Measurements from ENCODE around the gene SMIM38. TPM values are rescaled to one million over a fixed set of nuclear protein-coding genes. Genes with fewer than 3 reads are reported as not detected.
A peak's percentile ranks its signal among the peaks of the same experiment; 100 is the strongest.

Gene SMIM38
- total RNA-seq, 1 donor, result under 0.01 TPM

DNA sequence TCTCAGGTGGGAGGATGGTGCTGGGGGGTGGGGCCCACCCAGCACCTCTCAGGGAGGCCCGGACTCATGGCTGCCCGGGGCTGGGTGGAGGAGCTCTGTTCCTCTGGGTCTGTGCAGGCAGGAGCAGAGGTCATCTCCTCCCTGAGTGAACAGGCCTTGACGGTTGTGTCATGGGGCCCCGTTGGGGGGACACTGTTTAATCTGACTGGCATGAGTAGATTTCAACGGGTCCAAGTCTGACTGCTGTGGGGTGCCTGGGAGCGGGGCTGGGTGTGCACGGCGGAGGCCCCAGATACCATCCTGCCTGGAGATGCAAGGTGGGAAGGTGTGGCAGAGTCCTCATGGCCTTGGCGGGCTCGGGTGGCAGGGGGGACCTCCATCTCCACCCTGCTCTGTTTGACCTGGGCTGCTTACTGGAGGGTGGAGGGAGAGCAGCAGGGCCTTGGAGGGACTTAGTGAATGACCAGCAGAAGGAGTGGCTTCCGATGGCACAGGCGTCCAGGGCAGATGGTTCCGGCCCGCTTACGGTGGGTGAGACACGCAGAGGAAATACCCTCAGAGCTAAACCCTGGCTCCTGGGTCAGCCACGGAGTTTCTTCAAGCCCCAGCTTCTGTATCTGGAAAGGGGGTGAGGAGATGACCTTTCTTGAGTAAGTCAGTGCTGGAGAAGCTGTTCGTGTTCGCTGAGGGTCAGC lies 48.7 kb downstream of the SMIM38 start:
- no peak overlapping the region for H3K4me2 ChIP-seq (ENCODE audit: insufficient read depth, low read length)
- H2AFZ ChIP-seq (ENCODE audit: low read length), result no peak overlapping the region
- peaks cover 21% of the 10 kb centered on the region for H3K27me3 ChIP-seq (ENCODE audit: insufficient read depth, low read length)
- no peaks in the 10 kb centered on the region for H3K79me2 ChIP-seq (ENCODE audit: insufficient read depth, low read length)
- H3K4me3 ChIP-seq (ENCODE audit: insufficient read depth, low read length), result no peak overlapping the region
- H3K27ac ChIP-seq (ENCODE audit: low read depth, low read length), result no peak overlapping the region
- no peaks in the 10 kb centered on the region for H3K9me3 ChIP-seq (ENCODE audit: low read depth, low read length)
- H3K36me3 ChIP-seq (ENCODE audit: insufficient read depth, low read length), result no peaks in the 10 kb centered on the region
- H4K20me1 ChIP-seq (ENCODE audit: insufficient read depth, low read length), result no peaks in the 10 kb centered on the region
- TF ChIP-seq, protein P1, sequence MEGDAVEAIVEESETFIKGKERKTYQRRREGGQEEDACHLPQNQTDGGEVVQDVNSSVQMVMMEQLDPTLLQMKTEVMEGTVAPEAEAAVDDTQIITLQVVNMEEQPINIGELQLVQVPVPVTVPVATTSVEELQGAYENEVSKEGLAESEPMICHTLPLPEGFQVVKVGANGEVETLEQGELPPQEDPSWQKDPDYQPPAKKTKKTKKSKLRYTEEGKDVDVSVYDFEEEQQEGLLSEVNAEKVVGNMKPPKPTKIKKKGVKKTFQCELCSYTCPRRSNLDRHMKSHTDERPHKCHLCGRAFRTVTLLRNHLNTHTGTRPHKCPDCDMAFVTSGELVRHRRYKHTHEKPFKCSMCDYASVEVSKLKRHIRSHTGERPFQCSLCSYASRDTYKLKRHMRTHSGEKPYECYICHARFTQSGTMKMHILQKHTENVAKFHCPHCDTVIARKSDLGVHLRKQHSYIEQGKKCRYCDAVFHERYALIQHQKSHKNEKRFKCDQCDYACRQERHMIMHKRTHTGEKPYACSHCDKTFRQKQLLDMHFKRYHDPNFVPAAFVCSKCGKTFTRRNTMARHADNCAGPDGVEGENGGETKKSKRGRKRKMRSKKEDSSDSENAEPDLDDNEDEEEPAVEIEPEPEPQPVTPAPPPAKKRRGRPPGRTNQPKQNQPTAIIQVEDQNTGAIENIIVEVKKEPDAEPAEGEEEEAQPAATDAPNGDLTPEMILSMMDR (IDR thresholded peaks at IDR 0.05; ENCODE audit: extremely low read depth, low read depth, low read length), result no peak
- H3K4me1 ChIP-seq (ENCODE audit: insufficient read depth, low read length), result no peaks in the 10 kb centered on the region
- DNase-seq (ENCODE audit: insufficient read length, low spot score, missing footprints), result peak; percentile 30

DNA sequence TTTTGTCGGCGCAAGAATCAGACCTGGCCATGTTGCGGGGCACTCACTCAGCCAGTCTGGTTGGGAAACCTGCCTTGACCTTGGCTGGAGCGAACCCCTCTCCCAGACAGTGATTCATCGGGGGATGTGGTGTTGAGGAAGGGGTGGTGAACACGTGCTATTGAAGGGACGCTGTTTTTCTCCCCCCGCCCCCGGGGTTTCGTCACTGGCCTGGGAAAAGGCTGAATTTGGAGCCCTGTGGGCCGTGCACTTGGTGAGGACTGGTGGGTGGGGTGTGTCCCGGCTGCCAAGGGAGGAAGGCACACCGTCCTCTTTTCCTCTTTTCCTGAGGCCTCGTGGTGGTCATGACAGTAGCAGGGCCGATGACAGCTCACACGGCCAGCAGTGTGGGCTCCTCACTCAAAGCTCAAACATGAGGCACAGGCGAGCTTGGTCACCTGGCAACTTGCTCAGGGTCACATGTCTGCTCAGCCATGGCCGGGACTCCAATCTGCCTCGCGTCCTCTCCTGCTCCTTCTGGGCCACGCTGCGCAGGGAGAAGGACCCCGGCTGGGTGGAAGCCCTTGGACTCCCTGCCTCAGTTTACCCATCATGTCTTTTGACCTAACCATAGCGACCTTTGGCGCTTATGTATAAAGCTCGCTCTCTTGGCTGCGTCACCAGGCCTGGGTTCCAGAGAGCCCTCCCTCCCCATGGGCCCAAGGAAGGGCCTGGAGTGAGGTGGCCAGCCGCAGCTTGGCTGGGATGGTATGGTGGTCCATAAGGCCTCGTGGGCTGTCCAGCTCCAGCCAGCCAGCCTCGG lies 49.4 kb downstream of the SMIM38 start:
- TF ChIP-seq, protein P1 (IDR thresholded peaks at IDR 0.05; ENCODE audit: extremely low read depth, low read depth, low read length), result no peak
- Histone ChIP-seq H3K9me3 (ENCODE audit: low read depth, low read length) (no peaks in the 10 kb centered on the region), H3K27me3 (ENCODE audit: insufficient read depth, low read length) (peaks cover 18% of the 10 kb centered on the region), H2AFZ (ENCODE audit: low read length) (no peak overlapping the region), H3K4me3 (ENCODE audit: insufficient read depth, low read length) (no peak overlapping the region), H3K4me2 (ENCODE audit: insufficient read depth, low read length) (no peak overlapping the region), H4K20me1 (ENCODE audit: insufficient read depth, low read length) (no peaks in the 10 kb centered on the region), H3K4me1 (ENCODE audit: insufficient read depth, low read length) (no peaks in the 10 kb centered on the region), H3K27ac (ENCODE audit: low read depth, low read length) (no peak overlapping the region), H3K79me2 (ENCODE audit: insufficient read depth, low read length) (no peaks in the 10 kb centered on the region), H3K36me3 (ENCODE audit: insufficient read depth, low read length) (no peaks in the 10 kb centered on the region)
- DNase-seq (ENCODE audit: insufficient read length, low spot score, missing footprints), result peak; percentile 52

Other genes with a start within 250 kb of the SMIM38 start
- gene MRGPRD, start 174.9 kb upstream of the SMIM38 start, total RNA-seq, result not detected in 2 replicates
- 39.4 and 41.5 TPM in 2 replicates for gene MRGPRF, start 142.7 kb upstream of the SMIM38 start, total RNA-seq
- 14.1 and 17.4 TPM in 2 replicates for gene TPCN2, start 107.0 kb upstream of the SMIM38 start, total RNA-seq
- gene MYEOV, start 138.2 kb downstream of the SMIM38 start, total RNA-seq, result 0.88 and 1.4 TPM in 2 replicates